Measurements from ENCODE around the gene NLRP9.

DNA sequence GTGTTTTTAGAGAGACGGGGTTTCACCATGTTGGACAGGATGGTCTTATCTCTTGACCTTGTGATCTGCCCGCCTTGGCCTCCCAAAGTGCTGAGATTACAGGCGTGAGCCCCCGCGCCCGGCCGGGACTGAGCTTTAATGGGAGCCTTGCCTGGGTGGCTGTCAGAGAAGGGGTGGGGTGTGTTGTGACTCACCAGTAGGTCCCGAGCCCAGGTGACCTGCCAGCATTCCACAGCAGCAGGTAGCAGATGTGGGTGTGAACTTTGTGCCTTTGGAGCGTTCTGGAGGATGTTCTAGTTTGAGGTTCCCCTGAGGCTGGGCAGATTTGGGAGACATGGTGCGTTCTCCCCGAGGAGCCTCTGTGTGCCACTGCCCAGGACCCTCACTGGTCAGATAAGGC lies 70.2 kb downstream of the NLRP9 start:
- TF ChIP-seq, protein P1, sequence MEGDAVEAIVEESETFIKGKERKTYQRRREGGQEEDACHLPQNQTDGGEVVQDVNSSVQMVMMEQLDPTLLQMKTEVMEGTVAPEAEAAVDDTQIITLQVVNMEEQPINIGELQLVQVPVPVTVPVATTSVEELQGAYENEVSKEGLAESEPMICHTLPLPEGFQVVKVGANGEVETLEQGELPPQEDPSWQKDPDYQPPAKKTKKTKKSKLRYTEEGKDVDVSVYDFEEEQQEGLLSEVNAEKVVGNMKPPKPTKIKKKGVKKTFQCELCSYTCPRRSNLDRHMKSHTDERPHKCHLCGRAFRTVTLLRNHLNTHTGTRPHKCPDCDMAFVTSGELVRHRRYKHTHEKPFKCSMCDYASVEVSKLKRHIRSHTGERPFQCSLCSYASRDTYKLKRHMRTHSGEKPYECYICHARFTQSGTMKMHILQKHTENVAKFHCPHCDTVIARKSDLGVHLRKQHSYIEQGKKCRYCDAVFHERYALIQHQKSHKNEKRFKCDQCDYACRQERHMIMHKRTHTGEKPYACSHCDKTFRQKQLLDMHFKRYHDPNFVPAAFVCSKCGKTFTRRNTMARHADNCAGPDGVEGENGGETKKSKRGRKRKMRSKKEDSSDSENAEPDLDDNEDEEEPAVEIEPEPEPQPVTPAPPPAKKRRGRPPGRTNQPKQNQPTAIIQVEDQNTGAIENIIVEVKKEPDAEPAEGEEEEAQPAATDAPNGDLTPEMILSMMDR (conservative IDR thresholded peaks at IDR 0.05), result no peak
- no peak for TF ChIP-seq EZH2 (IDR thresholded peaks at IDR 0.05; ENCODE audit: low read depth)

Measured in PC-9 (cell line).